Smooth muscle cell (in vitro differentiated cells): ENCODE data around the gene ZFYVE28. TPM values are rescaled to one million over a fixed set of nuclear protein-coding genes. Genes with fewer than 3 reads are reported as not detected.

Source experiments
- DNase-seq: peaks from one replicate; lab custom pipeline; 2025; ENCODE audit not compliant: unreplicated experiment; lab: John Stamatoyannopoulos, UW
- H2AFZ ChIP-seq: fragments of 200-600 bp; sonication (generic); 2 replicates; pipeline ENCODE4 v1.6.0; 2016; ENCODE audit warnings: antibody characterized with exemption, low read depth, mild to moderate bottlenecking
- H3F3A ChIP-seq: fragments of 200-600 bp; sonication (generic); 2 replicates; pipeline ENCODE4 v1.6.0; 2017; ENCODE audit warnings: antibody characterized with exemption, low read depth
- H3K27ac ChIP-seq: fragments of 200-600 bp; sonication (generic); 2 replicates; pipeline ENCODE4 v1.5.1; 2016; ENCODE audit warnings: low read depth, mild to moderate bottlenecking
- H3K27me3 ChIP-seq: fragments of 200-600 bp; sonication (generic); 2 replicates; pipeline ENCODE4 v1.6.1; 2016; ENCODE audit warnings: low read depth, mild to moderate bottlenecking
- H3K36me3 ChIP-seq: fragments of 200-600 bp; sonication (generic); 2 replicates; pipeline ENCODE4 v1.5.1; 2016; ENCODE audit warnings: low read depth
- H3K4me1 ChIP-seq: fragments of 200-600 bp; sonication (generic); 2 replicates; pipeline ENCODE4 v1.5.1; 2016; ENCODE audit warnings: low read depth
- H3K4me2 ChIP-seq: fragments of 200-600 bp; sonication (generic); 2 replicates; pipeline ENCODE4 v1.6.0; 2016; ENCODE audit warnings: mild to moderate bottlenecking
- H3K4me3 ChIP-seq: fragments of 200-600 bp; sonication (generic); 2 replicates; pipeline ENCODE4 v1.5.1; 2016; ENCODE audit warnings: mild to moderate bottlenecking
- H3K79me2 ChIP-seq: fragments of 200-600 bp; sonication (generic); 2 replicates; pipeline ENCODE4 v1.6.0; 2016; ENCODE audit warnings: low read depth, mild to moderate bottlenecking
- H3K9ac ChIP-seq: fragments of 200-600 bp; sonication (generic); 2 replicates; pipeline ENCODE4 v1.6.0; 2016; ENCODE audit warnings: low read depth
- H3K9me3 ChIP-seq: fragments of 200-600 bp; sonication (generic); replicated peaks from 2 replicates; pipeline ENCODE4 v1.5.1; 2016; ENCODE audit warnings: low read depth
- H4K20me1 ChIP-seq: fragments of 200-600 bp; sonication (generic); 2 replicates; pipeline ENCODE4 v1.6.0; 2016; ENCODE audit warnings: low read depth
- CTCF ChIP-seq: fragments of 200-600 bp; sonication (generic); IDR thresholded peaks from 2 replicates; pipeline ENCODE4 v1.5.1; 2017; ENCODE audit warnings: borderline replicate concordance, mild to moderate bottlenecking, antibody characterized with exemption; ENCODE audit not compliant: insufficient read depth, poor library complexity, severe bottlenecking
- WGBS: methylation state at CpG from one replicate; pipeline ENCODE4 v1.1.7; 2016; ENCODE audit warnings: low lambda C conversion rate; 5-methylcytosine and 5-hydroxymethylcytosine counted together
- polyA plus RNA-seq: library from polyadenylated mRNA; unstranded; fragments of >200 nt; fragmentation: Nextera tagmentation; extraction: Ambion mirVana; gene quantifications from 2 replicates; pipeline ENCODE4 v1.2.1, GENCODE V29; 2016
- total RNA-seq: library from RNA; depleted of rRNA; stranded (reverse); fragments of >200 nt; gene quantifications from 2 replicates; pipeline ENCODE4 v1.2.3, GENCODE V29; 2014

The ZFYVE28 gene
- total and polyA plus RNA-seq, 2 experiments from 2014 or later, result 0.22 TPM; not detected in 1

DNA sequence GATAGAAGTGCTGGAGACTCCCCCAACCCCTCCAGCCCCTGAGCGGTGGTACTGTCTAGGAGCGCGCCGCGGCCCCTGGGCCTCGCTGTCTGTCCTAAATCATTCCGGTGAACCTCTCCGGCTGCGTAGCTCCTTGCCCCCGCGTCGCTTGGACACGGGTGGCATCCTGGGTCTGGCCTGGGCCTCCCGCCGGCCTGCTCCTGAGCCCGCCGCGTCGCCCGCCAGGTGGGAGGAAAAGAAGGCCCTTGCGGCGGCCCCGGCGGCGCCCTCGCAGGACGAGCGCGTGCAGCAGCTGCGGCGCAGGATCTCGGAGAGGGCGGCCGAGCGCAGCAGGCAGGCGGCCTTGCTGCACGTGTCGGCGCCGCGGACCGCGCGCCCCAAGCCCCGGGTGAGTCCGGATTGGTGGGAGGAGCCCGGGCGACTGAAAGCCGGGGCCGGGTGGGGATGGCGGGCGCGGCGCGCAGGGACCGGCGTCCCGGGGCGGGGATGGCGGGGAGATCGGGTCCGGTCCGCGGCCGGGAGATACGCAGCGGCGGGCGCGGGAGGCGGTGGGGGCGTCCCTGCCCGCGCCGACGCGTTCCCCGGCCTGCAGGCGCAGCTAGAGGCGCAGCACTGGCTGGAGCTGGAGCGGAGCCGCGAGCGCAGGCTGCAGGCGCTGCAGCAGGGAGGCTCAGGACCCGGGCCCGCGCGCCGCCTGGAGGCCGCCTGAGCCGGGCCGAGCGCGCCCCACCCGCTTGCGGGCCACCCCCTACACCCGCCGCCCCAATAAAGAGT, 44.0 kb upstream of the ZFYVE28 start:
- Histone ChIP-seq H2AFZ (peak overlapping the region; percentile 75), H3K27me3 (no peaks in the 10 kb centered on the region), H3K4me2 (peak overlapping the region; percentile 93), H3K27ac (no peak overlapping the region), H3K79me2 (no peaks in the 10 kb centered on the region), H3K9ac (no peak overlapping the region), H3K4me1 (peaks cover 5% of the 10 kb centered on the region), H3K36me3 (no peaks in the 10 kb centered on the region), H3F3A (no peaks in the 10 kb centered on the region), H4K20me1 (no peaks in the 10 kb centered on the region), H3K4me3 (peak overlapping the region; percentile 66), H3K9me3 (no peaks in the 10 kb centered on the region)
- WGBS, result 7% methylated on average over 45 of the region's 99 CpGs
- peak; percentile 66 for DNase-seq
- TF ChIP-seq CTCF, result peak; percentile 49

DNA sequence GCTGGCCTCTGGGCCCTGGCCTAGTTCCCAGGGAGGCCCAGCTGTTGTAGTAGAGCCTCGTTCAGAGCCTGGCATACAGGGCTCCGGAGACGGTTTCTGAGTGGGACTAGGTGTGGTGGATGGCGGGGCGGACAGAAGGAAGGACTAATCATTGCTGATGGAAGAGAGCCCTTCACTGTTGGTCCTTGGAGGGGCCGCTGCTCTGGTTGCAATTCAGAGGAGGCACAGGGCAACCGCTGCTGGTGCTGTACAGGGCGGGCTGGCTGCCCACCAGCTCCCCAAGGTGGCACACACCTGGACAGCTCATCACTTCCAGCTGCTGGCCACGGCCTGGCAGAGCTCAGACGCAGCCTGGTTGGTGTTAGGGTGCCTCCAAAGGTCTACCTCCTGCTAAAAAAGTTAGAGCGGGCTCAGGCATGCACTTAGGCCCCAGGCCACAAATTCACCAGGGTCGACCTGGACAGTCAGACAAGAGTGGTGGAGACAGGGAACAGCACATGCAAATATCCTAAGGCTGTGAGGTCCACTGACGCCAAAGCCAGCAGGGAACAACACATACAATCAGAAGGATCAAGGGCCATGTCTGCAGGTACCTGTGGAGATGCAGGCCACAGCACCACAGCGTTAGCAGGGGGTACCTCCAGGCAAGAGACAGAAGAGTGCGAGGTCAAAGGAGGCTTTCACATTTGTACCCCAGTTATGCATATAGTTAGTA, 43.0 kb upstream of the ZFYVE28 start:
- Histone ChIP-seq H2AFZ (no peak overlapping the region), H3K4me2 (peak overlapping the region; percentile 93), H4K20me1 (no peaks in the 10 kb centered on the region), H3K79me2 (no peaks in the 10 kb centered on the region), H3F3A (no peaks in the 10 kb centered on the region), H3K9ac (no peak overlapping the region), H3K4me1 (peaks cover 5% of the 10 kb centered on the region), H3K4me3 (no peak overlapping the region), H3K27ac (no peak overlapping the region), H3K9me3 (no peaks in the 10 kb centered on the region), H3K36me3 (no peaks in the 10 kb centered on the region), H3K27me3 (no peaks in the 10 kb centered on the region)
- TF ChIP-seq CTCF, result no peak
- 87% methylated on average over 15 of the region's 15 CpGs for WGBS
- DNase-seq, result no peak

DNA sequence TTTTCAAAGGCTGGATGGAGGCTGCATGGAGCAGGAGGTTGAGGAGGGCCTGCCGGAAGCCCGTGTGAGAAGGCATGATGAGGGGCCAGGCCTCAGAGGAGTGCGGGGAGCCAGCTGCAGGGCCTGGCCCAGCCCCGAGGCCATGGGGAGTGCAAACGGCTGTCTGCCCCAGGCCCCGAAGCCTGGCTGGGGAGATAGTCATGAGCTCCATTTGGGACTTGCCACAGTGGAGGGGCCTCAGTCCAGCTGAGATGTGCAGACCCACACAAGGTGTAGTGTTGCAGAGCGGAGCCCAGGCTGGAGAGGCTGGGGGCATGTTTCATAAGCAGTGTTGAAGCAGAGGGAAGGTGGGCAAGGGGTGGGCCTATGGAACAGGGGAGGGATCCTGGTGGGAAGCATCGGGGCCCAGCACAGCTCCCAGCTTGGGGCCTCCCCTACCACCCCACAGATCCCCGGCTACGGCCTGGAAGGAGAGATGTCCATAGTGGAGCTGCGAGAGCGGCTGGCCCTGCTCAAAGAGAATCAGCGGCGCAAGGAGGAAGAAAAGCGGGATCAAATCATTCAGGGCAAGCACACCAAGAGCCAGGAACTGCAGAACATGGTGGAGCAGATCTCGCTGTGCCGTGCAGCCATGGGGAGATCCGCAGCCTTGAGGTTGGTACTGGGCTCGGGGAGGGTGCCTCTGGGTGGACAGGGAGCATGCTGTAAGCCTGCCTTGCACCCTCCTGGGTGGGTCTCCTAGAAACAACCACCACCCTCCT, 41.3 kb upstream of the ZFYVE28 start:
- Histone ChIP-seq H3K9ac (no peak overlapping the region), H3K9me3 (no peaks in the 10 kb centered on the region), H3K79me2 (no peaks in the 10 kb centered on the region), H3K4me2 (no peak overlapping the region), H3K4me1 (peaks cover 5% of the 10 kb centered on the region), H2AFZ (no peak overlapping the region), H3K36me3 (no peaks in the 10 kb centered on the region), H3K27ac (no peak overlapping the region), H3K4me3 (no peak overlapping the region), H4K20me1 (no peaks in the 10 kb centered on the region), H3K27me3 (no peaks in the 10 kb centered on the region), H3F3A (no peaks in the 10 kb centered on the region)
- DNase-seq, result no peak
- no peak for TF ChIP-seq CTCF
- 93% methylated on average over 19 of the region's 19 CpGs for whole genome bisulfite sequencing
